ENCODE measurements around the gene ADGRB3. TPM values are rescaled to one million over a fixed set of nuclear protein-coding genes. Genes with fewer than 3 reads are reported as not detected.
"Not testable (repeated sequence)": the region's sequence is repeated elsewhere in the genome, so short reads cannot be mapped to it uniquely, and the experiment has no call there.

The ADGRB3 gene
- total RNA-seq, 1 donor from 2014 or later: not detected

- intact Hi-C loops (cut with micrococcal nuclease): no loop called here
These were observed 7.9 kb downstream of the ADGRB3 start for GRCh38 chr6:68642977-68643376.

DNA sequence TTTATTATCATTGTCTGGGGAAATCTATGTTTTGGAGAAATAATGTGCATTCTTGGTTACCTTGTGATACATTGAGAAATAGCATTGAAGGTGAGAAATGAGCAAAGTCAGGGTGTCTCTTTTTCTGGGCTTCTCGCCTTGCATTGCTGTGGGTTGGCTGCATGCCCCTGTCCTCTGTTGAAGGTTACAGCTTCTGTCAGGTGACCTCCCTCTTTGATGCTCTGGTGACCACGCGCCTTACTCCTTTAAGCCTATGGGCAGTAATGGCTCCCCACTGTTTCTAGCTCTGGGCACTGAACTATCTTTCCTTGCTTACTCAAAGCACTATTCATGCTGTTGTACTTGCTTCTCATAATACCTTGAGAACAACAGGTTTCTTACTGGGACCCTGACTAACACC, 14.6 kb downstream of the ADGRB3 start:
- intact Hi-C loops (cut with micrococcal nuclease): no loop called here

GRCh38 chr6:68650142-68650541, 15.1 kb downstream of the ADGRB3 start:
- intact Hi-C loops (cut with micrococcal nuclease): no loop called here

- intact Hi-C loops (cut with micrococcal nuclease): no loop called here
These were observed 16.2 kb downstream of the ADGRB3 start for GRCh38 chr6:68651011-68651985.

DNA sequence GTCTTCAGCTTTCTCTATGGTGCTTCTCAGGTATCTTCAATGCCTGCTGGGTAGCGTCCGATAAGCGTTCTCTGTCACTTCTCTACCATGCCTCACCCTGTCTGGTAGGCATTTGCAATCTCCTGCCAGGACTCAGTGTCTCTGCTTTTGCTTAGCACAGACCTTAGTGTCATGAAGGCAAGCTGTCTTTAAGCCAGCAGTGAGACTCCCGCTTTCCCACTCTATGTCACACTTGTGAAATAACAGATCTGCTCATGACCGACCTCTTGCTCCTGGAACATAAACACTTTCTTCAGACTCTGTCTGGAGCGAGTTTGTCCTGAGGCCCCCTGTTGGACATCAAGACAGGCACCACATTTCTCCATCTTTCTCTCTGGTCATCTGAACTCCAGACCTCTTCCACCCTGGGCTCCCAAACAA, 17.0 kb downstream of the ADGRB3 start:
- intact Hi-C loops (cut with micrococcal nuclease): no loop called here

DNA sequence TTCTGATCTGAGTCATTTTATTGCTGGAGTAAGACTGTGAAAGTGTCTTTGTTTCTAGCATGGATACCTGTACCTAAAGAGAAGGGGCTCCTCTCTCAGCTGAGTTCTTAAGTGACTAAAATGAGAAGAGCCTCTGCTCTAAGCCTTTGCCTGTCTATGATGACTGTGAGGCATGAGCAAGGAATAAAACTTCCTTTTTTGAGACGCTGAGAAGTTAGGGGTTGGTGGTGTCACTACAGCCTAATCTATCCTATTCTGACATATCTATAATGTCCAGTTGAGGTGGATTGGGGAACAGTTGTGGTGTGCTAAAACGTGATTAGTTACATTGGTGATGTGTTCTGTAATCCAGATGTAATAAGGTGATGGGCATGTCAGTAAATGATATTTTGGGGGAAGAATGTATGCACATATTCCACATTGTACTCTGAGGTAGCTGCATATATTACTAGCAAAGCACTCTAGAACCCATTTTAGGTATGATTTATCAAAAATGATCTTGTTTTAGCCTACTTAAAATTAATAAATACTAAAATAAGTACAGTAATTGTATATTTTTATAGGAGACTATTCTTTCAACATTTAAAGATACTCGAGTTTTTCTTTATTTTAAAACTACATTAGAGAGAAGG, 18.1 kb downstream of the ADGRB3 start:
- intact Hi-C loops (cut with micrococcal nuclease): no loop called here

GRCh38 chr6:68653706-68654089, 18.6 kb downstream of the ADGRB3 start:
- intact Hi-C loops (cut with micrococcal nuclease): no loop called here

GRCh38 chr6:68654134-68654533, 19.1 kb downstream of the ADGRB3 start:
- intact Hi-C loops (cut with micrococcal nuclease): no loop called here

DNA sequence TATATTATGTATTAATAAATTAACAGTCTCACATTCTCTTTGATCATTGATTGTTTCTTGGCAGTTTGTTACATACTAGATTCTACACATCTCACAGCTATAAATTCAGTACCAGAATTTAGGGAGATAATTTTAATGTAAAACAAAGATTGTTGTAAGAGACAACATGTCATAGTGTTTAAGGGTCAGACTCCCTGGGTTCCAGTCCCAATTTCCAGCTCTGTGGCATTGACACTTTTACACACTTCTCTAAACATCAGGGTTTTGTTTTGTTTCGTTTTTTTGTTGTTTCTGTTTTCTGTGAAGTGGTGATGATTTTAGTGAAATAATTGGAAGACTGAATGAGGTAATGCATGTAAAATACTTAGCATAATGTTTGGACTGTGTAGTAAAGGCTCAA, 19.9 kb downstream of the ADGRB3 start:
- intact Hi-C loops (cut with micrococcal nuclease): no loop called here

- intact Hi-C loops (cut with micrococcal nuclease): no loop called here
These were observed 22.5 kb downstream of the ADGRB3 start for GRCh38 chr6:68657374-68658139.

GRCh38 chr6:68658338-68658737, 23.3 kb downstream of the ADGRB3 start:
- intact Hi-C loops (cut with micrococcal nuclease): no loop called here

- intact Hi-C loops (cut with micrococcal nuclease): no loop called here
These were observed 38.2 kb downstream of the ADGRB3 start for GRCh38 chr6:68673255-68673654.

GRCh38 chr6:68675548-68675947, 40.5 kb downstream of the ADGRB3 start:
- intact Hi-C loops (cut with micrococcal nuclease): no loop called here

- intact Hi-C loops (cut with micrococcal nuclease): not testable (repeated sequence)
These were observed 41.0 kb downstream of the ADGRB3 start for GRCh38 chr6:68676094-68676493.

GRCh38 chr6:68677058-68677457, 42.0 kb downstream of the ADGRB3 start:
- intact Hi-C loops (cut with micrococcal nuclease): no loop called here

DNA sequence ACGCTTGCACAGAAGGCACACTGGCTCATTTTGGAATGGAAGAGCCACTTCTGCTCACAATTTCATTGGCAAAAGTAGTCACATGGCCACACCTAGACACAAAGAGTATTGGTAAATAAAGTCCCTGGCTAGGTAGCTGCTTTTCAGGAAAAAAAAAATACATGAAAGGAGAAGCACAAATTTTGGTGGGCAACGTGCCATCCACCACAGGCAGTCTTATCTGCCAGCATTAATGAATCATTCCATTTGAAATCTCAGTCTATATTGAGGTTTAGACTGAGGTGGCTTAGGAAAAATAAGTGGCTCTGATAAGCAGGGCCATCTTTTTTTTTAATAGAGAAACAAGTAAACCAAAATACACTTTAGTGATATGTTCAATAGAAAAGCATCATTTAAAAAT, 44.3 kb downstream of the ADGRB3 start:
- intact Hi-C loops (cut with micrococcal nuclease): no loop called here

GRCh38 chr6:68680264-68680663, 45.2 kb downstream of the ADGRB3 start:
- intact Hi-C loops (cut with micrococcal nuclease): no loop called here

DNA sequence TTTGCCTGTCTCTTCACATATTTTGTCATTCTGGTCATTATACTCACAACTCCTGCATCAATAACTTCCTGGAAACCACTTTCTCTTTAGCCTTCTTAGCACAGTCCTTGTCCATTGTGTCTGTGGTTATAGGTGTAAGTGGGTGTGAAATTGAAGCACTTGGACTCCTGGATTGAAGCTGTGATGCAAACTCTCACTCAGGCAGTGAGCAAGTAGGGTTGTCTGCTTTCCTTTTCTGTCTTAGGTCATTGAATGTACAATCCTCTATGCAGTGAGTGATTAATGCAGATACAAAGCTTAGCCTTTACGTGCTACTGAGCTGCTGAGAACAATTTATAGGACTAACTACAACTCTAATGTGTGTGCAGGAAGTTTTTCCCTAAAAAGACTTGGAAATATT, 54.8 kb downstream of the ADGRB3 start:
- intact Hi-C loops (cut with micrococcal nuclease): no loop called here

DNA sequence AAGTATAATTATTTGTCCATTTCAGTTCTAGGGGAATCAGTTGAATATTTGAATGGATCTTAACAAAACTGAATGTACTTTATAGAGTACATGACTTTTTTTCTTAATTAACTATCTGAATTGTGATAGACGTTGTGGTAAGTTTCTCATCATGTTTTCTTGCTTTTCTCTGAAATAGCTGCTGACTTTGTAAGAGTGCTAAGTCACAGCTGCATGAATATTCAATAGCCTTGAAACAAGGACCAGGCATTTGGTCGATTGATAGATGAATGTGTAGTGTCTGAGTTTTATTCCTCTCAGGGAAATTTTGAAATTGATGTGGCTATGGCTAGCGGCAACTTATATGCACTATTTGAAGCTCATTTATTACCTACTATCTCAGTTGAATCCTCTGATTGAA, 56.0 kb downstream of the ADGRB3 start:
- intact Hi-C loops (cut with micrococcal nuclease): no loop called here

DNA sequence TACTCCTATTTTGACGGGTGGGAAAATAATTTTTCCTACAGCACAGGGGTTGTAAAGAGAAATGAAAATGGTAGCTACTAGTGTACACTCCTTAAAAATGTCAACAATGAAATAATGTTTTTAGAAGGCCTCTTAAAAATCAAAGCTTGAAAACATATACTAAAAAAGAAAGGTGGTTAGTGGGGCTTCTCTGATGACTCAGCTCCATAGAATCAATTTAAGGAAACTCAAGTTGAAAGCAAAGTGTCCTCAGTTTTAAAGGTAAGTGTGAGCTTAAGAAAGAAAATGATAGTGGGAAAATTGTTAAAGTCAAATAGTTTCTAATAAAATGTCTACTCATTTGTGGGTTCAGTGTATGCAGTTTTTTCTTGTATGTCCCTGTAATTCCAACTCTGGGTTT, 58.2 kb downstream of the ADGRB3 start:
- intact Hi-C loops (cut with micrococcal nuclease): no loop called here

GRCh38 chr6:68695403-68695802, 60.3 kb downstream of the ADGRB3 start:
- intact Hi-C loops (cut with micrococcal nuclease): no loop called here

DNA sequence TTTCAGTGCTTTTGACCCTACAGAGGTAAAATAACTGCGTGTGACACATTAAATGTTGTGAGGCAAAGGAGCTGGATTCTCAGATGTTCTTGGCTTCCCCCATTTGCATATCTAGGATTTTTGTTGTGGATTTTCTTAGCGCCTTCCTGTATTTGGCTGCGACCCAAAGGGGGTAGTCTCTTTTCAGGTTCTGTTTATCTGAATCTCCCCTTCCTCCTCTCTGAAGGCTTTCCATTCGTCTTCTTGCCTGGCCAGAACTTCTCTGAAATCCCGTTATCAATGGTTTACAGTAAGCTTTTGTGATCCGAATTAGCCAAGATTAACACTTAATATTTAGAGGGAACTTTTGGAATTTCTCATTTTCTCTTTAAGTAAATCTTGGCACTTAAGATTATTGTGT, 60.8 kb downstream of the ADGRB3 start:
- intact Hi-C loops (cut with micrococcal nuclease): no loop called here
